Esophagus (tissue), 2 donors: ENCODE measurements around the gene SOX18. TPM values are rescaled to one million over a fixed set of nuclear protein-coding genes. Genes with fewer than 3 reads are reported as not detected.

Source experiments
- H3K27ac ChIP-seq, 2 donors: one replicate each; pipeline ENCODE4 v1.5.1; 2013; ENCODE audit warnings: low read depth in 2 of 2, mild to moderate bottlenecking in 2 of 2, inconsistent platforms in 1 of 2, low read length in 1 of 2, moderate library complexity in 1 of 2
- H3K27me3 ChIP-seq, 2 donors: one replicate each; pipeline ENCODE4 v1.6.1; 2013; ENCODE audit warnings: low read length in 2 of 2, control low read depth in 1 of 2, mild to moderate bottlenecking in 1 of 2; ENCODE audit not compliant: insufficient read depth in 2 of 2, control insufficient read depth in 1 of 2
- H3K36me3 ChIP-seq, 2 donors: one replicate each; pipeline ENCODE4 v1.6.1; 2013; ENCODE audit warnings: low read length in 1 of 2; ENCODE audit not compliant: control insufficient read depth in 2 of 2, insufficient read depth in 2 of 2
- H3K4me1 ChIP-seq, 2 donors: one replicate each; pipeline ENCODE4 v1.6.1; 2013; ENCODE audit warnings: low read length in 1 of 2; ENCODE audit not compliant: control insufficient read depth in 2 of 2, insufficient read depth in 2 of 2
- H3K4me3 ChIP-seq, 2 donors: one replicate each; pipeline ENCODE4 v1.5.1; 2013; ENCODE audit warnings: low read length in 2 of 2, mild to moderate bottlenecking in 2 of 2, low read depth in 1 of 2, moderate library complexity in 1 of 2
- H3K9me3 ChIP-seq, 2 donors: one replicate each; pipeline ENCODE4 v1.6.1; 2013; ENCODE audit warnings: mild to moderate bottlenecking in 2 of 2, low read depth in 1 of 2, low read length in 1 of 2, moderate library complexity in 1 of 2; ENCODE audit not compliant: control insufficient read depth in 2 of 2, insufficient read depth in 1 of 2
- WGBS, 2 donors: extraction: QIAGEN DNeasy Blood & Tissue Kit; methylation state at CpG; one replicate each; pipeline ENCODE4 v1.1.7; 2013; 5-methylcytosine and 5-hydroxymethylcytosine counted together
- polyA plus RNA-seq, 2 donors: library from polyadenylated mRNA; stranded (reverse); fragments of 200-250 nt; gene quantifications; one replicate each; pipeline ENCODE4 v1.2.3, GENCODE V29; 2013
- donor health status: healthy with polysubstance abuse.
- donor health status: Bipolar disorder and iron deficiency.

Gene SOX18
- polyA plus RNA-seq, 2 donors, result 3.1 to 7.5 TPM

DNA sequence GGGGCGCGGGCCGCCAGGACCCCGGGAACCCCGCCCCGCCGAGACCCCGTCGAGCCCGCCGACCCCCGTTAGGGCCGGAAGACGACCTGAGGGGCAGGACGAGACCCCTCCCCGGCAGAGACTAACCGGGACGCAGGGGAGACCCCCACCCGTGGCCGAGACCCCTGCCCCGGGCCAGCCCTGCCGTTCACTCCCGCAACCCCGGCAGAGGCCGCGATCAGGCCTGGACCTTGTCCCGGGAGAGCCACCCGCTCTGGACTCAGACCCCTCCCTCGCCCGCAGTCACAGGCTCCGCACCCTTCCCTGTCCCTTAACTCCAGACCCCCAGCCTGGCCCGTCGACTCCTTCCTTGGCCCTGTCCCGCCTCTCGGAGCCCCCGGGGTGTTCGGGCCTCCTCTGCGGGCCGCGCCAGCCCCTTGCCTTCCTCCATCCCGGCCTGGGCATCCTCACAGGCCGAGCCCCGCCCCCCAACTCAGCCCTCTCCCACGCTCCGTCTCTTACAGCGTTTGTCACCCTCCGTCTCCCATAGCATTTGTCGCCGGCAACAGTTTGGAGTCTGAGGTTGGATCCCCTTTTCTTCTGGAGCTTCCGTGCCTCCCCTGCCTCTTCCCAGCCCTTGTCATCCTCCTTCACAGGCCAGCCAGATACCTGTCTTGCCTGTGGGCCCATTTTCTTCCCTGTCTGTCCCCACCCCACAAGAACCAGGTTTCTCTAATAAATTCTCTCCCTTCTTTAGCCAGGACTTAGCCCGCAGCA, 14.1 kb upstream of the SOX18 start:
- peak overlapping the region; percentile 58 to 78 for H3K4me3 ChIP-seq
- peaks cover 6 to 15% of the 10 kb centered on the region in 2 donors for H3K4me1 ChIP-seq
- no peaks in the 10 kb centered on the region for H3K27me3 ChIP-seq
- H3K27ac ChIP-seq, result peak overlapping the region; percentile 55 to 66
- H3K9me3 ChIP-seq, result no peaks in the 10 kb centered on the region
- no peaks in the 10 kb centered on the region for H3K36me3 ChIP-seq
- WGBS, 2 donors, result 2 to 4% methylated on average over 34 to 51 of the region's 51 CpGs

DNA sequence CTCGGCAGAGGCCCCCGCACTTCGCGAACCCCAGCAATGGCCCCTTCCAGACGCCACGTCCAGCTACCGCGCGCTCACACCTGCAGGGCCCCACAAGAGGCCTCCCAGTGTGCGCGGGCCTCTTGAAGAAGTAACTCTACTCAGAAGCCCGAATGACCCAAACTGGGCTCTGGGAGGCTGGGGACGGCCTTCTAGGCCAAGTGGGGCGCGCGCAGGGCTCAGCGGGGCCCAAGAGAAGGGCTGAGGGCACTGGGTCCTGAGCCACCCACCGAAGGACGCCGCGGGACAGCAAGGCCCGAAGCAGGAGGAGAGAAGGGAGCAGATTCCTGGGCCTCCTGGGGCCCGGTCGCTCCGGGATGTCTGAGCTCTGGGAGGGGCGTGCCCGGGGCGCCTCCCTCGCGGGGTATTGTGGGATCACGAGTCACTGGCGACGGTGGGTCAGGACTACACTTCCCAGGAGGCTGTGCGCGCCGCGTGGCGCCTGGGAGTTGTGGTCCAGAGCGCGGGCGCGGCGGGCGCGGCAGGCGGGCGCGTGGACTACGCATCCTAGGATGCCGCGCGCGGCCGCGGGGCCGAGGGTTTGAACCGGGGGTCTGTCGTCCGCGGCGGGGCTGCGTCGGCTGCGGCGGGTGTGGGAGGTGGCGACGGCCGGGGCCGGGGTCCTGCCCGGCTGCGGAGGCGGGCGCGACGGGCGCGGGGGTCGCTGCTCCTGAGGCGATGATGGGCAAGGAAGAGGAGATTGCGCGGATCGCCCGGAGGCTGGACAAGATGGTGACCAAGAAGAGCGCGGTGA, 13.4 kb upstream of the SOX18 start, which contains the start of gene TCEA2:
TSS of gene TCEA2 (plus strand) at position 603 of the 793 bp plus-strand sequence. CDS start at position 718, 115 bp downstream.
- no peaks in the 10 kb centered on the region for H3K9me3 ChIP-seq
- 6 to 9% methylated on average over 55 to 85 of the region's 85 CpGs for WGBS, 2 donors
- no peaks in the 10 kb centered on the region for H3K36me3 ChIP-seq
- peak within 1 kb of the TSS; percentile 58 to 78 for H3K4me3 ChIP-seq
- peak within 1 kb of the TSS; percentile 83 to 84 for H3K27ac ChIP-seq
- H3K4me1 ChIP-seq, result peaks cover 6 to 15% of the 10 kb centered on the region in 2 donors
- no peaks in the 10 kb centered on the region for H3K27me3 ChIP-seq

GRCh38 chr20:64062276-64062595, 12.8 kb upstream of the SOX18 start:
- peaks cover 6 to 15% of the 10 kb centered on the region in 2 donors for H3K4me1 ChIP-seq
- no peaks in the 10 kb centered on the region for H3K36me3 ChIP-seq
- H3K27me3 ChIP-seq, result no peaks in the 10 kb centered on the region
- peak overlapping the region; percentile 42 to 57 for H3K4me3 ChIP-seq
- 54 to 55% methylated on average over 5 of the region's 5 CpGs for WGBS, 2 donors
- peak overlapping the region; percentile 83 to 84 for H3K27ac ChIP-seq
- H3K9me3 ChIP-seq, result no peaks in the 10 kb centered on the region

GRCh38 chr20:64058536-64058935, 9.1 kb upstream of the SOX18 start:
- H3K27me3 ChIP-seq, result no peaks in the 10 kb centered on the region
- no peaks in the 10 kb centered on the region for H3K36me3 ChIP-seq
- H3K4me3 ChIP-seq, result no peak overlapping the region
- peaks cover 2 to 14% of the 10 kb centered on the region in 2 donors for H3K4me1 ChIP-seq
- WGBS, 2 donors, result 66 to 74% methylated on average over 12 of the region's 12 CpGs
- no peaks in the 10 kb centered on the region for H3K9me3 ChIP-seq
- H3K27ac ChIP-seq, result no peak overlapping the region

DNA sequence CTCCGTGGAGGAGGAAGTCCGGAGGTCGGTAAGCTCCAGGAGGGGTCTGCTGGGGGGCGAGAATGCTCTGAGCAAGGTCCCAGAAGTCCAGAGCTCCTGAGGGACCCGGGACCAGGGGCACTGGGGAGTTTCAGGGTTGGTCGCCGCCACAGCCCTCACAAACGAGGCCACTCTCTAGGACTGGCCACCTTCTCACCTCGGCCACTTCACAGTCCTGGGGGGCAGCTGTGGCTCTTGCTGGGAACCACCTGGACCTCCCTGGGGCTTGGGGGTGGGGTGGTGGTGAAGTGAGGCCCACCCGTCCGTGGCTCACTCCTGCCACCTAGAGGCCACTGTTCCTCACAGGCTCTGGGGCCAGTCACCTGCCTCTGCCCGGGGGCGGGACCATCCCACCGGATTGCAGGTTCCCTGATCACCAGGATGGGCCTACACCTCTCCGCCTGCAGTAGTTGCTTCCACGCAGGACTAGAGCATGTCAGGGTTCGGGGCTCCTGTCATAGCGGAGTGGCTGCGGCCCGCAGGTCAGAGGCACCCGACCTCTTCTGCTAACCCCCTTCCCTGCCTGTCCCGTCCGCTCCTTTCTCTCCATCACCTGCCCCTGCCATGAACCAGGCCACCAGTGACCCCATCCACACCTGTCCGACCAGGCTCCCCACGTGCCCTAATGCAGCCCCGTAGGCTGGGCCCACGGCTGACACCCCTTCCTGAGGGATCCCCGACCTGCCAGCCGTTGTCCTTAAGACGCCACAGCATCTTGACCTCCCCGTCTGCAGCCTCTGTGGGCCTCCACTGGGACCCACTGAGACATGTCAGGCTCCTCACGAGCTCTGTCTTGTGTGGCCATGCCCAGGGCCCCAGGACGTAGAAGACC, 8.4 kb upstream of the SOX18 start:
- H3K4me3 ChIP-seq, result no peak overlapping the region
- no peaks in the 10 kb centered on the region for H3K36me3 ChIP-seq
- H3K27ac ChIP-seq, result peak overlapping the region in 1 of 2 donors; percentile 27
- H3K9me3 ChIP-seq, result no peaks in the 10 kb centered on the region
- 33 to 37% methylated on average over 31 to 33 of the region's 33 CpGs for WGBS, 2 donors
- H3K4me1 ChIP-seq, result peaks cover 3 to 20% of the 10 kb centered on the region in 2 donors
- no peaks in the 10 kb centered on the region for H3K27me3 ChIP-seq

DNA sequence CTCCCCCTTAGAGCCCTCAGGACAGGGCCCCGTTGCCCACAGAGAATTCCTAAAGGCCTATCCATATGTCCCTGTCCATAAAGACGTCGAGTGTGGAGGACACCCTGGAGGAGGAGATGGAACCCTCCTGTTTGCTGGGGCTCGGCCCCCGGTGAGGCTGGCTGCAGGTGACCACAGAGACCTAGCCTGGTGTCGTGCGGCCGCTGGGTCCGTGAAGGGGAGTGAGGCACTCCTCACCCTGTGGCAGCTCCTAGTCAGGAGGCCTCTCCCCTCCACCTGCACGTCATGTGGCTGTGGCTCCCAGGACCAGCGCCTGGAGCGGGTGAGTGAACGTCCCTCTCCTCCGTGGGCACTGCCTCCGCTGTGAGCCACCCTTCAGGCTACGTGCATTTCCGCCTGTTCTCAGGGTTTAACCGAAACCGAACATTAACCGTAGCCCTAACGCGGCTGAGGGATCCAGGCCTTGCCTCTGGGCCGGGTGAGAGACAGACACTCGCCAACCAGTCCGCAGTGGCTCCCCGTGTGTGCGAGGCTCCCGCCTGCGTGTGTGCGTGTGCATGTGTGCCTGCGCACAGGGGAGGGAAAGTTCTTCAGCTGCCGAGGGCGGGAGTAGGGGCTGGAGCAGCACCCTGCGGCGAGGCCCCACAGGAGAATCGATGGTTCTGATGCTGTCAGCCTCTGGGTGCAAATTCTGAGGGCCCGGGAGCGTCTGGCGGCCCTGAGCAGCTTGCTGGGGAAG, 7.6 kb upstream of the SOX18 start:
- WGBS, 2 donors, result 52 to 58% methylated on average over 38 to 39 of the region's 39 CpGs
- H3K36me3 ChIP-seq, result no peaks in the 10 kb centered on the region
- peaks cover 5 to 17% of the 10 kb centered on the region in 2 donors for H3K4me1 ChIP-seq
- H3K27me3 ChIP-seq, result no peaks in the 10 kb centered on the region
- no peak overlapping the region for H3K4me3 ChIP-seq
- H3K27ac ChIP-seq, result peak overlapping the region; percentile 37
- no peaks in the 10 kb centered on the region for H3K9me3 ChIP-seq

DNA sequence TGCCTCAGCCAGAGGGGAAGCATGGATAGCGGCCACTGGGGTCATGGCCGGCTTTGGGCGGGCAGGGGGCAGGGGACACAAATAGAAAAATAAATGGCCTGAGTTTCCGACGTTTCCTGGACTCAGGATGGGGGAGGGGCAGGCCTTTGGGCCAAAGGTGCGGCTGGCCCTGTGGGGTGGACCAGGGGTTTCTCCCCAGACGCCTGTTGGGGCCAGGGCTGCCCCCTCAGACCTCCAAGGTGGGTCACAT, 7.1 kb upstream of the SOX18 start:
- Histone ChIP-seq H3K4me1 (peaks cover 5 to 16% of the 10 kb centered on the region in 2 donors), H3K27ac (no peak overlapping the region), H3K36me3 (no peaks in the 10 kb centered on the region), H3K4me3 (no peak overlapping the region), H3K9me3 (no peaks in the 10 kb centered on the region), H3K27me3 (no peaks in the 10 kb centered on the region)
- 46 to 55% methylated on average over 7 of the region's 7 CpGs for WGBS, 2 donors

- H3K4me3 ChIP-seq, result no peak overlapping the region
- 44 to 52% methylated on average over 20 to 22 of the region's 22 CpGs for WGBS, 2 donors
- H3K9me3 ChIP-seq, result no peaks in the 10 kb centered on the region
- H3K4me1 ChIP-seq, result peaks cover 5 to 16% of the 10 kb centered on the region in 2 donors
- H3K36me3 ChIP-seq, result no peaks in the 10 kb centered on the region
- H3K27me3 ChIP-seq, result no peaks in the 10 kb centered on the region
- peak overlapping the region in 1 of 2 donors; percentile 28 for H3K27ac ChIP-seq
These were observed 6.6 kb upstream of the SOX18 start for GRCh38 chr20:64055893-64056638.
